Thyroid gland (tissue), 4 donors: ENCODE results near the gene DTX3L.

Experiments
- POLR2A ChIP-seq, 2 donors: fragments of 450-650 bp; IDR thresholded peaks; one replicate each; pipeline ENCODE4 v1.6.1; 2017; ENCODE audit warnings: antibody characterized with exemption in 2 of 2, mild to moderate bottlenecking in 2 of 2, moderate library complexity in 1 of 2
- TF ChIP-seq, protein P1 (sequence below), 6 experiments: fragments of 200-600 bp in 3 of 6; fragments of 450-650 bp in 3 of 6; sonication (generic) in 3 of 6; IDR thresholded peaks; one replicate each; pipeline ENCODE4 v1.5.1; 2016 to 2019; ENCODE audit warnings: antibody characterized with exemption in 6 of 6, mild to moderate bottlenecking in 2 of 6, inconsistent platforms in 1 of 6, moderate library complexity in 1 of 6

DNA sequence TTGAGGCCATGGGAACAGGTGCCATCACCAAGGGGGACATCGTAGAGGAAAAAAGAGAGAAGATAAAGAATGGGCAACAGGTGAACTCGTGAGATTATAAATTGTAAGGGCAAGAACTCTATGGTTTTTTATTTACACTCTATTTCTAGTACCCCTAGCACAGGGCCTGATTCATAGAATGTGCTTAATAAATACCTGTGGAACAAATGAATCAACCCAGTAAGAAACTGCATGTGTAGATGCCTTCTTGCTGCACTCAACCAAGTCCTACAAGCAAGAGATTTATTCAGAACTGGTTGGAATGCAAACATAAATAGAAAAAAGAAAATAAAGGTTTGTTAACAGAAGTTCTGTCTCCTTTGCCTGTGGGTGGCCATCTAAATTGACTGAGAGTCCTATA lies 30.7 kb upstream of the DTX3L start:
- TF ChIP-seq, protein P1, sequence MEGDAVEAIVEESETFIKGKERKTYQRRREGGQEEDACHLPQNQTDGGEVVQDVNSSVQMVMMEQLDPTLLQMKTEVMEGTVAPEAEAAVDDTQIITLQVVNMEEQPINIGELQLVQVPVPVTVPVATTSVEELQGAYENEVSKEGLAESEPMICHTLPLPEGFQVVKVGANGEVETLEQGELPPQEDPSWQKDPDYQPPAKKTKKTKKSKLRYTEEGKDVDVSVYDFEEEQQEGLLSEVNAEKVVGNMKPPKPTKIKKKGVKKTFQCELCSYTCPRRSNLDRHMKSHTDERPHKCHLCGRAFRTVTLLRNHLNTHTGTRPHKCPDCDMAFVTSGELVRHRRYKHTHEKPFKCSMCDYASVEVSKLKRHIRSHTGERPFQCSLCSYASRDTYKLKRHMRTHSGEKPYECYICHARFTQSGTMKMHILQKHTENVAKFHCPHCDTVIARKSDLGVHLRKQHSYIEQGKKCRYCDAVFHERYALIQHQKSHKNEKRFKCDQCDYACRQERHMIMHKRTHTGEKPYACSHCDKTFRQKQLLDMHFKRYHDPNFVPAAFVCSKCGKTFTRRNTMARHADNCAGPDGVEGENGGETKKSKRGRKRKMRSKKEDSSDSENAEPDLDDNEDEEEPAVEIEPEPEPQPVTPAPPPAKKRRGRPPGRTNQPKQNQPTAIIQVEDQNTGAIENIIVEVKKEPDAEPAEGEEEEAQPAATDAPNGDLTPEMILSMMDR (IDR thresholded peaks at IDR 0.05): no peak
- no peak for TF ChIP-seq POLR2A (IDR thresholded peaks at IDR 0.05)
